Stimulated activated CD8-positive, alpha-beta memory T cell treated with anti-CD3 and anti-CD28 coated beads, Interleukin-15, amount 100 ng/mL, for 48 hours (primary cell): ENCODE results near the gene MARCHF10.

Experiments used
- DNase-seq, 2 donors: peaks; one replicate each; pipeline ENCODE4 v3.0.0-alpha.2; 2020; ENCODE audit warnings: low read depth in 2 of 2

MARCHF10 gene

GRCh38 chr17:62676952-62677596, 131.0 kb downstream of the MARCHF10 start:
- no peak for DNase-seq

DNA sequence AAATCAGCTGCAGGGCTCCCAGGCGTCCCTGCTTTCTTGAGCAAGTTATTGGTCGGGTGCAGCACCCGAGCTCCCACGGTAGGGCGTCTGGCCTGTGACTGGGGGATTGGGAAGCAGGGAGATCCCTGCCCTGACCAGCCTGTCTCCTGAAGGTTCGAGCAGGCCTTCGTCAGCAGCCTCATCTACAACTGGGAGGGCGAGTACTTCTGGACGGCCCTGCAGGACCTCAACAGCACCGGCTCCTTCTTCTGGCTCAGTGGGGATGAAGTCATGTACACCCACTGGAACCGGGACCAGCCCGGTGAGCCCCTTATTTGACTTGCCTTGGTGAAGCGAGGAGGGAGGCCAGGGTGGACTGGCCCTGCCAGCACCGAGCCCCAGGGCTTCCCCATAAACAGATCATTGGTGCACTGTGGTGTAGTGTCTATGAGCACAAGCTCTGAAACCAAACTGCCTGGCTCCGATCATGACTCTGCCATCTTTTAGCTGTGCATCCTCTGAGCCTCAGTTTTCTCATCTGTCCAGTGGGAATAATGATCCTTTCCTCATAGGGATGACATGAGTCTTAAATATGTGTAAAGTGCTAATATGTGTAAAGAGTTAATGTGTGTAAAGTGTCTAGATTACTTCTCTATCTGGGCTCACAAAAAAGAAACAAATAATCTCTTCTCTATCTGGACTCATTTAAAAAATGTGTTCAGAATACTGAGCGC, 131.7 kb downstream of the MARCHF10 start:
- no peak for DNase-seq

- DNase-seq, result no peak
Observed at GRCh38 chr17:62675701-62676100, 132.4 kb downstream of the MARCHF10 start.

- DNase-seq, result no peak
Observed at GRCh38 chr17:62675260-62675659, 132.9 kb downstream of the MARCHF10 start.

DNA sequence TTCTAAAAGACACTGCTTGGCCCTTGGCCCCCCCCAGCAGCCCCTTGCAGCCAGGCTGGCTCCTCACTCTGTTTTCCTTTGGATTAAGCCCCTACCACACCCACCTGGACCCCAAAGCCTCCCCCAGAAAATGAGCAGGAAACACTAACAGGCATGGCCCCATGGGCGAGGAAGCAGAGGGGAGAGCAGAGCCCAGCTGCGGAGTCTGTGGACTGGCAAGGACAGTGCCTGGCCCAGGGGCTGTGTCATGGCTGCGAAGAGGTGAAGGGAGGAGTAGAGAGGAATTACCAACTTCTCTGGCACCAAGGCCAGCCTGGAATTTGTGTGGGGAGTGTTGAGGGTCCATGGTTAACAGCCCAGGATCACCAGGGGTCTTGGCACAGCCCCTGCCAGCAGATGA, 133.3 kb downstream of the MARCHF10 start:
- no peak for DNase-seq

- no peak for DNase-seq
Observed at GRCh38 chr17:62674363-62674739, 133.8 kb downstream of the MARCHF10 start.

- no peak for DNase-seq
Observed at GRCh38 chr17:62673614-62674362, 134.3 kb downstream of the MARCHF10 start.

- no peak for DNase-seq
Observed at GRCh38 chr17:62672957-62673356, 135.2 kb downstream of the MARCHF10 start.

DNA sequence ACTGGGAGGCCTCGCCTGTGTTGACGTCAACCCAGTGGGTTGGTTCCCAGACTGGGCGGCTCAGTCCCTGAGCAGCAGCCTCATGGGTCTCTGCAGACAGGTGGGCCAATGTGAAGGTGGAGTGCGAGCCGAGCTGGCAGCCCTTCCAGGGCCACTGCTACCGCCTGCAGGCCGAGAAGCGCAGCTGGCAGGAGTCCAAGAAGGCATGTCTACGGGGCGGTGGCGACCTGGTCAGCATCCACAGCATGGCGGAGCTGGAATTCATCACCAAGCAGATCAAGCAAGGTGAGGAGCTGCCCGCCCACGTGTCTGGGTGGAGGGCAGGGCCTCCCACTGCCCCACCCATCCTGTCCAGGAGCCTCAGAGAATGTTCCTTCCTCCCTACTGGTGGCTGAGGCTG, 136.6 kb downstream of the MARCHF10 start:
- no peak for DNase-seq

DNA sequence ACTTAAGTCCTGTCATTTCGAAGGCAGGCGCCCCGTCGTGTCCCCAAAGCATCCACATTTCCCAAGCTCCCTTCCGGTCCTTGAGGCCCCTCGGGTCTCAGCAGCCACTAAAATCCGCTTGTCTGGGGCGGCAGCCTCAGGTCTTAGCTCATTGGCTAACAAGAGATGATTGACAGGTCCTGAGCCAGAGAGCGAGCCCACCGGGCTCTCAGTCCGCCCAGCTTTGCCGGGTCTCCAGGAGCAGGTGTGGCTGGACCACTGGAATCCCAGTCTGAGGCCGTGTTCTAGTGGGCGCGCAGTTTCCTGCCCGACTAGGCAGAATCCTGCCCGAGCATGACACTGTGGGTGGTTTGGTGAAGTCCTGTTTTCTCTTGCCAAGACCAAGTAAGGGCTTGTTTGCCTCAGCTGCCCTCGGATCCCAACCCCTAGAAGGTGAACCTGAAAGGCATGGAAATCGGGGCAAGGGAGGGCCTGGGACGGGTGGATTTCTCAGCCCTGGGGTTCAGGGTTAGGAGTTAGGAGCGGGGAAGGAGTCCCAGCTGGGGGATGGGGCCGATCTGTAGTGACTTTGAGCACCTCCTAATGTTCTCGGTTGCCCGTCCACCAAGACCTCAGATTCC, 137.8 kb downstream of the MARCHF10 start:
- DNase-seq, result no peak

- DNase-seq, result no peak
Observed at GRCh38 chr17:62668091-62668804, 139.9 kb downstream of the MARCHF10 start.

- DNase-seq, result no peak
Observed at GRCh38 chr17:62666801-62667591, 141.1 kb downstream of the MARCHF10 start.

DNA sequence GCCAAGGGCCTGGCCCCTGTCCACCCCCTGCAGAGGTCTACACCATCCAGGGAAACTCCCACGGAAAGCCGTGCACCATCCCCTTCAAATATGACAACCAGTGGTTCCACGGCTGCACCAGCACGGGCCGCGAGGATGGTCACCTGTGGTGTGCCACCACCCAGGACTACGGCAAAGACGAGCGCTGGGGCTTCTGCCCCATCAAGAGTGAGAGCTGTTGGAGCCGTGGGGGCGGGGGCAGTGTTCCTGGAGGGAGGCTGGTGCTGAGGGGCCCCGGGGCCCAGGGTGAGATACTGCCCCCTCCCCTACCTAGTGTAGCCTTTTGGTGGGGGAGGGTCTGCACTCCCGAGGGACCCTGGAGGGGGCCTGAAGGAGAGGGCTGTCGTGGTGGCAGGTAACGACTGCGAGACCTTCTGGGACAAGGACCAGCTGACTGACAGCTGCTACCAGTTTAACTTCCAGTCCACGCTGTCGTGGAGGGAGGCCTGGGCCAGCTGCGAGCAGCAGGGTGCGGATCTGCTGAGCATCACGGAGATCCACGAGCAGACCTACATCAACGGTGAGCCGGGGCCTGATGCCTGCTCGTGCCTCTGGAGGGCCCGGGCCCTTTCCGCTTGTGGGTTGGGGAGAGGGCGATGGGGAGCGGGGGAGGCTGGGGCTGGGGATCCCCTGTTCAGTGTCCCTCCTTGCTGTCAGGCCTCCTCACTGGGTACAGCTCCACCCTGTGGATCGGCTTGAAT, 141.9 kb downstream of the MARCHF10 start:
- no peak for DNase-seq

- no peak for DNase-seq
Observed at GRCh38 chr17:62665599-62665998, 142.5 kb downstream of the MARCHF10 start.

- no peak for DNase-seq
Observed at GRCh38 chr17:62664336-62665120, 143.6 kb downstream of the MARCHF10 start.

DNA sequence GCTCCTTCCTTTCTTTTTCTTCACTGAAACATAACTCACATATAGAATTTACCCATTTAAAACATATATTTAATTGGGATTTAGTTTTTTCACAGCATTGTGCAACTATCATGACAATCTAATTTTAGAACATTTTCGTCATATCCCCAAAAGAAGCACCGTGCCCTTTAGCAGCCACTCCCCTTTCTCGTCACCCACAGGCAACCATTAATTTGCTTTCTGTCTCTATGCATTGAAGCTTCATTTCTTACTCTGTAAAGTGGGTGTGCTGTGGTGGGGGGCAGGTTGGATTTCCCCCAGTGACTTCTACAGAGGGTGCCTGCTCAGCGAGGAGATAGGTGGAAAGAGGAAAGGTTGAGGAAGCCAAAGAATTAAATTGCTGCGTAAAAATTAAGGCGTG, 144.8 kb downstream of the MARCHF10 start:
- no peak for DNase-seq

DNA sequence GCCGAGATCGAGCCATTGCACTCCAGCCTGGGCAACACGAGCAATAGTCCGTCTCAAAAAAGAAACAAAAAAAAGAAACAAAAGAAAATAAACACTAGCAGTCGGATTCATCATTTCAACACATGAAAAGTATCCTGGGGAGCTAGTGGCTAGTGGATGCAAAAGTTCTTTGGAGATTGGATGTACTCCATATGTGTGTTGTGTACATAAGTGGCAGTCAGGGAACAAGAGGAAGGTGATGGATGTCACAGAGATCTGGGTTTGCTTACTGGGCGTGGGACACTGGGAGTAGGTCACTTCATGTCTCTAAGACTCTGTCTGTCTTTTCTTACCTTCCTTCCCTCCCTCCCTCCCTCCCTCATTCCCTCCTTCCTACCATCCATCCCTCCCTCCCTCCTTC, 145.3 kb downstream of the MARCHF10 start:
- DNase-seq, result no peak

GRCh38 chr17:62661337-62661736, 146.8 kb downstream of the MARCHF10 start:
- DNase-seq, result no peak

DNA sequence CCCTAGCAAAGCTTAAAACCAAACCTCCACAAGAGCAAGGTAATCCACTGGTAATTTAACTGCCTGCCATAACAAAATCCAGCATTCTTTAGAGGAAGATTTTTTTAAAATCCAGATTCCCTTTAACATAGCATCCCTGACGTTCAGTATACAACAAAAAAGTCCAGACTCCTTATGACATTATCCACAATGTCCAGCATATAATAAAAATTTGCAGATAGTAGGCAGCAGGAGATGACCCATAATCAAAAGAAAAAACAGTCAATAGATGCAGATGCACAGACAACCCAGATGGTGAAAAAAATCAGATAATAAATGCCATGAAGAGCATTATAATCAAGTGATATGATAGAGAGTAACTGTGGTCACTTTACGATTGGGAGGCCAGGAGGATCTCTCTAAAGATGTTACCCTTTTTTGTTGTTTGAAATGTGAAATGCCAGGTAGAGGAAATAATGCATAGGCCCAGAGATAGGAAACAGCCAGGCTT, 147.4 kb downstream of the MARCHF10 start:
- DNase-seq, result no peak
